ENCODE data around the gene B3GALNT2.

Gene B3GALNT2

DNA sequence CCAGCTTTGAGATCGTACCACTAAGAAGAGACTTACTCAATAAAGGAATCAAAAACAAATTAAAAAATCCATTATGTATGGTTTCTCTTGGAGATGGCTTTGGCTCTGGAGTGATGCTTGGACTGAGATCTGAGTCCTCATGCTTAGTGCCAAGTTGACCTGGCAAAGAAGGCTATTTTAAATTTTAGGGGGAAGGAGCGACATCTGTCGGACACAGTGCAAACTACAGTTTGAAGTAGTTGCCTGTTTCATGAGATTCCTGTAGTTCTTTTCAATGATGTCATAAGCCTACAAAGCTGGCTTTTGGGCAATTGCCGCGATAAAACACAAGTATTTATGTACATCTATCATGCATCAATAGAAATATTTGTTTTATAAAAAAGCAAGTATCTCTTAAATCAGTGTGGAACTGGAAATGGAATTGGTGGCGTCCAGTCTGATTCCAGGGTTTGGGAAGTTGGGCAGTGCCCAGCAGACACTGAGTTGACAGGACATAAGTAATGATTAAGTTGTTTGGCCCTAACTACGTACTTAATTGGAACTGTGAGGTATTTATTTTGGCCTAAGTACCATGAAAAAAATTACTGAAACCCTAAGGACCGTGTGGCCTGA lies 87.1 kb downstream of the B3GALNT2 start:
- Mint-ChIP-seq H3K27me3 (ENCODE audit: low read depth) (no peaks in the 10 kb centered on the region), H3K4me3 (no peak overlapping the region), H3K9me3 (no peaks in the 10 kb centered on the region), H3K27ac (no peak overlapping the region), H3K4me1 (ENCODE audit: low read depth) (peaks cover 3% of the 10 kb centered on the region), H3K36me3 (ENCODE audit: low read depth) (peaks cover 2% of the 10 kb centered on the region)

DNA sequence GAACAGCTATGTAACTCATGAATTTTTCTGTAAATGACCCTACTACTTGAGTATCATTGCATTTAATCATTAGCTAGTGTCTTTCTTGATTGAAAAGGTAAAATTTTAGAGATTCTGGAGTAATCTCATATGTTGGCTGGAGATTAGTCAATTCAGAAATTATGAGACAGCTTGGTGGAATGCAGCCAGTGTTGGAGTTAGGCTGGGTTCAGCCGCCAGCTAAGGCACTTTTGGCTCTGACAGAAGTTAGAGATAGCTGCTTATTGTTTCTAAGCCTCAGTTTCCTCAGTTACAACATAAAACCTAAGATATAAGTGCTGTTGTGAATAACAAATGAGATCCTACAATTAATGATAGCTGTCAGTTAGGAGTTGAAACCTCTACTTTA lies 87.6 kb downstream of the B3GALNT2 start:
- no peak overlapping the region for H3K4me3 Mint-ChIP-seq

DNA sequence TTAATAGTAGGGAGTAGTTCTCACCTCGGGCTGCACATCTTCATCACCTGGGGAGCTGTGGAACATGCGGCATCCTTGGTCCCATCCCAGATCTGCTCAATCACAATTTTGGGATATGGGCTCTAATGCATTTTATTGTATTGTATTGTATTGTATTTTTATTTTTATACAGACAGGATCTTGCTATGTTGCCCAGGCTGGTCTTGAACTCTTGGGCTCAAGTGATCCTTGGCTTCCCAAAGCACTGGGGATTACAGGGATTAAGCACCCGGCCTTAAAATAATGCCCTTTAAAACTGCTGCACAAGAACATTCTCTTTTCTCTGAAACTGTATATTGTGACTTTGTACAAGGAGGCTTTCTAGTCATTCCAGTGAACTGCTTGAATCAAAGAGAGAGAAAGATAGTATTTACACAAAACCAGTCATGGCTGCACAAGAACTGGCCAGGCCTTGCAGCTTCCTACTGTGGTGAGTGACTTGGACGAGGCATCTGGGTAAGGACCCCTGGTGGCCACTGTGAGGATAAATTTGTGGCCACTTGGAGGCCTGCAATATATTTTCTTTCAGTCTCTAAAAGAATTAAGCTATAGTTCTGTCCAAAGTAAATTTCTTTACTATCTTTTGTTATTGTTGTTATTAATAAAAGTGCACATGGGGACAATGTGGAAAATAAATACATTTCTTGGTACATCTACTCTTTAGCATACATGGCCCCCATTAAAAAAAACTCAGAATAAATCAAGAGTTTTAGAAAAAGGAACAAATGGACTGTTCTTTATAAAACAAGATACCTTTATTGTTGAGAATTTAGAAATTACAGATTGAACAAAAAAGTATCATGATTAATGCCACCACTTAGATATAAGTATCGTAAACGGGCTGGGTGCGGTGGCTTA lies 89.0 kb downstream of the B3GALNT2 start:
- Mint-ChIP-seq H3K36me3 (ENCODE audit: low read depth) (peaks cover 2% of the 10 kb centered on the region), H3K27ac (no peak overlapping the region), H3K27me3 (ENCODE audit: low read depth) (no peaks in the 10 kb centered on the region)

More for the DNA sequence above, 87.6 kb downstream of the B3GALNT2 start:
- Mint-ChIP-seq H3K27ac (no peak overlapping the region), H3K4me1 (ENCODE audit: low read depth) (peaks cover 3% of the 10 kb centered on the region), H3K9me3 (no peaks in the 10 kb centered on the region), H3K27me3 (ENCODE audit: low read depth) (no peaks in the 10 kb centered on the region), H3K36me3 (ENCODE audit: low read depth) (peaks cover 2% of the 10 kb centered on the region)

DNA sequence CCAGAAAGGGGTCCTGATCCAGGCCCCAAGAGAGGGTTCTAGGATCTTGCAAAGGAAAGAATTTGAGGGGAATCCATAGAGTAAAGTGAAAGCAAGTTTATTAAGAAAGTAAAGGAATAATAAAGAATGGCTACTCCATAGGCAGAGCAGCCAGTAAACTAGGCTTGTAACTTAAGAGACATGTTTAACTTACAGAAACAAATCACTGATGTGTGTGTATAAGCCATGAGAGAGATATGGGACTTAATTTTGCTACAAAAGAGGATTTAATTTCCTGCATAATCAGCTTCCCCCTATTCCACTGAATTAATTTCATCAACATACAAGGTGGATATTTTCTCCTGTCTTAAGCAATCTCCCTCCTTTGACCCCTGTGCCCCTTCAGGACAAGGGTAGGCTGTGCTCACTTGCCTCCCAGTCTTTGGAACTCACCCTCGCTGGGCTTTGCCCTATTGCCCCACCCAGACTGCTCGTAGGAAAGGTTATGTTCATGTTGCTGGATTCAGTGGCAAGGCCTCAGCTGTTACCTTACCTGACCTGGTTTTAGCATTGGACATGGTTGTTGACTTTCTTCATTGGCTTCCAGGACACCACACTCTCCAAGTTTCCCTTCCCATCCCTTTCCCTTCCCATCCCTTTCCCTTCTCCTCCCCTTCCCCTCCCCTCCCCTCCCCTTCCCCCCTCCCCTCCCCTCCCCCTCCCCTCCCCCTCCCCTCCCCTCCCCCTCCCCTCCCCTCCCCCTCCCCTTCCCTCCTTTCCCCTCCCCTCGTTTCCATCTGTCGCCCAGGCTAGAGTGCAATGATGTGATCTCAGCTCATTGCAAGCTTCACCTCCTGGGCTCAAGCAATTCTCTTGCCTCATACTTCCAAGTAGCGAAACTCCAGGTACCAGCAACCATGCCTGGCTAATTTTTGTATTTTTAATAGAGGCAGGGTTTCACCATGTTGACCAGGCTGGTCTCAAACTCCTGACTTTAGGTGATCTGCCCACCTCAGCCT lies 92.5 kb downstream of the B3GALNT2 start:
- Mint-ChIP-seq H3K4me3 (no peak overlapping the region), H3K27ac (no peak overlapping the region), H3K36me3 (ENCODE audit: low read depth) (peaks cover 2% of the 10 kb centered on the region), H3K4me1 (ENCODE audit: low read depth) (peaks cover 3% of the 10 kb centered on the region), H3K9me3 (no peaks in the 10 kb centered on the region), H3K27me3 (ENCODE audit: low read depth) (no peaks in the 10 kb centered on the region)

More for the DNA sequence above, 89.0 kb downstream of the B3GALNT2 start:
- Mint-ChIP-seq H3K4me3 (no peak overlapping the region), H3K9me3 (no peaks in the 10 kb centered on the region), H3K4me1 (ENCODE audit: low read depth) (peaks cover 3% of the 10 kb centered on the region)

DNA sequence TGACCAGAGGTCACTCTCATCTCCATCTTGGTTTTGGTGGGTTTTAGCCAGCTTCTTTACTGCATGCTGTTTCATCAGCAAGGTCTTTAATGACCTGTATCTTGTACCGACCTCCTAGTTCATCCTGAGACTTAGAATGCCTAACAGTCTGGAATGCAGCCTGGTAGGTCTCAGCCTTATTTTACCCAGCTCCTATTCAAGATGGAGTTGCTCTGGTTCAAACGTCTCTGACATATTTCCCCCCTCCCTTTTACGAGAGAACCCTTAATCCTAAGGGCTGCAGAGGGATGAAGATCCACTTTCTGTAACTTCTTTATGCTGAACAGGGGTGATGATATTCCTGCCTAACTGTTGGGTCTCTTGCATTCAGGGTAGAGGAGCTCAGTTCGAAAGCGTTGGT lies 93.8 kb downstream of the B3GALNT2 start:
- H3K27ac Mint-ChIP-seq = no peak overlapping the region
- no peak overlapping the region for H3K4me3 Mint-ChIP-seq
- H3K36me3 Mint-ChIP-seq (ENCODE audit: low read depth) = peaks cover 2% of the 10 kb centered on the region
- H3K4me1 Mint-ChIP-seq (ENCODE audit: low read depth) = peaks cover 3% of the 10 kb centered on the region
- H3K27me3 Mint-ChIP-seq (ENCODE audit: low read depth) = no peaks in the 10 kb centered on the region
- H3K9me3 Mint-ChIP-seq = no peaks in the 10 kb centered on the region

DNA sequence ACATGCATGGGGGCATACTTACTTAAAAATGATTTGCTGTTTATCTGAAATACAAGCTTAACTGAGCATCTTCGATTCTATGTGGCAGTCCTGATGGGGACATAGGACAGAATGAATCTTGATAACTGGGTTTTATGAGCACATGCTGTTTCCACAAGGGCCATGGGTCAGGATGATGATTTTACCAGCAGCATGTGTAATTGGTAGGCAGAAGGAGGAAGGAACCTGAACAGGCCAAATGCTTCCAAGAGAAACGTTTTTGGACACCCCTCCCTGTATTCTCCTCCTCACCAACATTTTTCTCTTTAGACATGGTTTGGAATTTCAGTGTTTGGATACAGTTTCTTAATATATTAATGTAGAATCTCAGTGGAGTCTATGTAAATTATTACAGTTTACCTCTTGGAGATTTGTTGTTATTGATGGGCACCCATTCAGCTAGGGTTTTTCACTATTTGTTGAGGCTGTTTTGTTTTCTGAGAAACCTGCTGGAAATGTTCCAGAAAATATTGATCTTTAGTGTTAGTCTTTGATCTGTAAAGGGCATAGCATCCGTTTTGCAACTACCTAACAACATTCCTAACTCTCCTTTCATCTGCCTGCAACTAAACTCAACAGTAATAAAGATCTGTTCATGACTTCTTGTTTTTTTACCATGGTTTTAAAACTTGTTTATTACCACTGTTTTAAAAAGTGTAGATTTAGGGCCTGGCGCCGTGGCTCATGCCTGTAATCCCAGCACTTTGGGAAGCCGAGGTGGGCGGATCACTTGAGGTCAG lies 95.0 kb downstream of the B3GALNT2 start:
- H3K4me3 Mint-ChIP-seq = no peak overlapping the region
- peaks cover under 1% of the 10 kb centered on the region for H3K36me3 Mint-ChIP-seq (ENCODE audit: low read depth)
- no peaks in the 10 kb centered on the region for H3K27me3 Mint-ChIP-seq (ENCODE audit: low read depth)
- no peaks in the 10 kb centered on the region for H3K9me3 Mint-ChIP-seq
- no peak overlapping the region for H3K27ac Mint-ChIP-seq
- no peaks in the 10 kb centered on the region for H3K4me1 Mint-ChIP-seq (ENCODE audit: low read depth)

DNA sequence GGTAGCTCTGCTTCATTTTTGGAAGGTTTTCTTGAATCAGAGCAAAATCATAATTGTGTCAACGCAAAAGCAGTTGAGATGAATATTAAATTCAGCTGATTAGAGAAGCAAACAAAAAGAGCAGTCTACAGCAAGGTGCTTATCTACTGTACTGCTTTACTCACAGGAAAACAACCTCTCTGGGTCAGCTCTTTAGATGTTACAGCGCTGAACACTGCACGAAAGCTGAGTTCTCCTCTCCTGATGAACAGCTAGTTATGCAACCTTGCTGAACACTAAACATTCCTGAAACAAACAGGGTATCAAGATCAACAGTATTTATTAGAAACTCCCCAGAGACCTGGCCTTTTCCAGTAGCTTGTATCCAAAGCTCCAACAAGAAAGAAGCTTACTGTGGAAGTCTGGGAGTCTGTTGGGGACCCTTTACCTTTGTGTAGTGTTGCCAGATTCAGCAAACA lies 95.7 kb downstream of the B3GALNT2 start:
- peaks cover under 1% of the 10 kb centered on the region for H3K36me3 Mint-ChIP-seq (ENCODE audit: low read depth)
- no peaks in the 10 kb centered on the region for H3K4me1 Mint-ChIP-seq (ENCODE audit: low read depth)
- no peak overlapping the region for H3K4me3 Mint-ChIP-seq
- H3K9me3 Mint-ChIP-seq = no peaks in the 10 kb centered on the region
- no peak overlapping the region for H3K27ac Mint-ChIP-seq
- H3K27me3 Mint-ChIP-seq (ENCODE audit: low read depth) = no peaks in the 10 kb centered on the region

DNA sequence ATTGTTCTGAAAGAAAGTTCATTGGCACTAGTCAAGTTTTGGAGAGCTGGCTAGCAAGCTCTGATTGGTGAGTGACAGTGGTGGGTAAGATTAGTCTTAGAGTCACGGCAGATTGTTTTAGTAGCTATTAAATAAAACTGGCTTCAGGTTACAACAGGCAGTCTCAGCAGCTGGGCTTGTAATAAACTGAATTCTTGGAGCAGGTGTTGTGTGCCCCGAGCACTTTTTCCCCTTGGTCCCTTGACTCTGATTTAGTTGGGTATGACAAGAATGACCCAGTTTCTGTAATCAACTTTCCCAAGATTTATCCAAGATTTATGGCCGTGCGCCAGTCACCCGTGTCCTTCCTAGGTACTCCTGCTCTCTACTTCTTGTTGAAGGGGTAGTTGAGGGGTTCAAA lies 96.8 kb downstream of the B3GALNT2 start:
- Mint-ChIP-seq H3K36me3 (ENCODE audit: low read depth) (peaks cover 2% of the 10 kb centered on the region), H3K4me1 (ENCODE audit: low read depth) (no peaks in the 10 kb centered on the region), H3K27ac (no peak overlapping the region), H3K4me3 (no peak overlapping the region), H3K9me3 (no peaks in the 10 kb centered on the region), H3K27me3 (ENCODE audit: low read depth) (no peaks in the 10 kb centered on the region)

DNA sequence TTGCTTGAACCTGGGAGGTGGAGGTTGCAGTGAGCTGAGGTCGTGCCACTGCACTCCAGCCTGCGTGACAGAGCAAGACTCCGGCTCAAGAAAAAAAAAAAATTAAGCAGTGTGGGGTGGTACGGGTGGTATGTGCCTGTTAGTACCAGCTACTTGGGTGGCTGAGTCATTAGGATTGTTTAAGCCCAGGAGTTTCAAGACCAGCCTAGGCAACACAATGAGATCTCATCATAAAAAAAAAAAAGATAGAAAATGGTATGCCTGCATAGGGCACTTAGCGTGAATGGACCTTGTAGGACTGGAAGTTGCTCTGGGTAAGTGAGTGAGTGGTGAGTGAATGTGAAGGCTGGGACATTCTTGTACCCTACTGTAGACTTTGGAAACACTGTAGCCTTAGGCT lies 100.1 kb downstream of the B3GALNT2 start:
- Mint-ChIP-seq H3K36me3 (ENCODE audit: low read depth) (peaks cover 5% of the 10 kb centered on the region), H3K27ac (no peak overlapping the region), H3K4me3 (no peak overlapping the region), H3K27me3 (ENCODE audit: low read depth) (no peaks in the 10 kb centered on the region), H3K9me3 (no peaks in the 10 kb centered on the region), H3K4me1 (ENCODE audit: low read depth) (peaks cover 2% of the 10 kb centered on the region)

DNA sequence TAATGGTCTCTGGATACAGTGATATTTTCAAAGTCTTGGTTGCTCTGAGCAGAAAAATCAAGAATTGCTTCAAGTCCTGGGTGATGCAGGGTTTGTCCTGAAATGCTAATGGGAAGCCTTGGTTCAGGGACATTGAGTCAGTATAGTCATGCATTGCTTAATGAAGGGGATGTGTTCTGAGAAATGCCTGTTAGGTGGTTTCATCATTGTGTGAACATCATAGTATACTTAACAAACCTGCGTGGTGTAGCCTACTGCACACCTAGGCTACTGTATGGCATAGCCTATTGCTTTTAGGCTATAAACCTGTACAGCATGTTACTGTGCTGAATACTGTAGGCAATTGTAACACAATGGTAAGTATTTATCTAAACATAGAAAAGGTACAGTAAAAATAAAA lies 100.7 kb downstream of the B3GALNT2 start:
- H3K9me3 Mint-ChIP-seq = no peaks in the 10 kb centered on the region
- H3K4me3 Mint-ChIP-seq = no peak overlapping the region
- no peak overlapping the region for H3K27ac Mint-ChIP-seq
- peaks cover 2% of the 10 kb centered on the region for H3K4me1 Mint-ChIP-seq (ENCODE audit: low read depth)
- H3K27me3 Mint-ChIP-seq (ENCODE audit: low read depth) = no peaks in the 10 kb centered on the region
- H3K36me3 Mint-ChIP-seq (ENCODE audit: low read depth) = peaks cover 5% of the 10 kb centered on the region

DNA sequence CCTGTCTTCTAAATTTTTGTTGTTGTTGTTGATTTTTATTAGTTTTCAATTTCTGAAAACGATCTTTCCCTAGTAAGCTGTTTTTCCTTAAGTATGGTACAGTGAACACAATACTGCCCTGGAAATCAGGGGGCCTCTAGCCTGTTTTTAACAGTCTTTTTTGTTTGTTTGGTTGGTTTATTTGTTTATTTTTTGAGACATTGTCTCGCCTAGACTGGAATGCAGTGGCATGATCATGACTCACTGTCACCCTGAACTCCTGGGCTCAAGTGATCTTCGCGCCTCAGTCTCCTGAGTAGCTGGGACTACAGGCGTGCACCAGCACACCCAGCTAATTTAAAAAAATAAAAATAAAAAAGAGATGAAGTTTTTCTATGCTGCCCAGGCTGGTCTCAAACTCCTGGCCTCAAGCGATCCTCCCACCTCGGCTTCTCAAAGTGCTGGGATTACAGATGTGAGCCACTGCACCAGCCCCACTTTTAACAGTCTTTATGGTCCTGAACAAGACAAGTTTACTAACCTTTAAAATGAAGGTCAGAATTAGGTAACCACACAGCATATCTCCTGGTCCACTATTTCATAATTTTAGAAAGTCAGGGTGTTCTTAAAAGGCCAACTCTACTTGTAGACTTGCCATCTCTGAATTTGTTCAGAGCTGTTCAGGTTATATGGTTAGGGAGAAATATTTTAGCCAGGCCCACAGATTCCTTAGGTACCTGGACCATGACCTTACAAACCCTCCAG lies 101.6 kb downstream of the B3GALNT2 start:
- H3K4me3 Mint-ChIP-seq = no peak overlapping the region
- H3K27me3 Mint-ChIP-seq (ENCODE audit: low read depth) = no peaks in the 10 kb centered on the region
- H3K9me3 Mint-ChIP-seq = no peaks in the 10 kb centered on the region
- no peak overlapping the region for H3K27ac Mint-ChIP-seq
- peaks cover 2% of the 10 kb centered on the region for H3K4me1 Mint-ChIP-seq (ENCODE audit: low read depth)
- peaks cover 5% of the 10 kb centered on the region for H3K36me3 Mint-ChIP-seq (ENCODE audit: low read depth)

DNA sequence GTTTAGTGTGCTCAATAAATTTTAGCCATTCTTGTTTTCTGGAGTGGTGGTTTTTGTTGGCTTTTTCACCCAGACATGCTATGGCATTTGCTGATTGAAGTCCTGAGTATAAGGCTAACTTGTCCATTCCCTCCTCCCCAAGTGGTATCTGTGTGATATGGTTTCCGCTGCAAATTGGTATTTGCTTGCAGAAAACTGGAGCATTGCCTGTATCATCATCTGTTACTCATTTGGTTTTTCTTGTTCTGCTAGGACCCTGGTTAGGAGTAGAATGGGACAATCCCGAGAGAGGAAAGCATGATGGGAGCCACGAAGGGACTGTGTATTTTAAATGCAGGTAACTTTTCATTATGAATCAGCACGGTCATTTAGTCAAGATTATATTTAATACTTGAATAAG lies 103.0 kb downstream of the B3GALNT2 start:
- Mint-ChIP-seq H3K27ac (no peak overlapping the region), H3K4me1 (ENCODE audit: low read depth) (peaks cover 2% of the 10 kb centered on the region), H3K36me3 (ENCODE audit: low read depth) (peaks cover 5% of the 10 kb centered on the region), H3K4me3 (no peak overlapping the region), H3K27me3 (ENCODE audit: low read depth) (no peaks in the 10 kb centered on the region), H3K9me3 (no peaks in the 10 kb centered on the region)
